Epithelial cell of esophagus (primary cell): ENCODE data around the gene EHMT2.

Experiments
- DNase-seq: peaks from one replicate; pipeline ENCODE4 v3.0.0; 2010; ENCODE audit warnings: low read depth
- H3K4me3 ChIP-seq: 2 replicates; pipeline ENCODE4 v1.5.1; 2011; ENCODE audit warnings: mild to moderate bottlenecking, low read length, control low read depth
- TF ChIP-seq, protein P1 (sequence below): IDR thresholded peaks from 2 replicates; pipeline ENCODE4 v1.5.1; 2011; ENCODE audit warnings: low read depth, mild to moderate bottlenecking, low read length, control low read depth, inconsistent platforms; ENCODE audit not compliant: insufficient read depth; ENCODE audit errors: missing control alignments

Gene EHMT2

DNA sequence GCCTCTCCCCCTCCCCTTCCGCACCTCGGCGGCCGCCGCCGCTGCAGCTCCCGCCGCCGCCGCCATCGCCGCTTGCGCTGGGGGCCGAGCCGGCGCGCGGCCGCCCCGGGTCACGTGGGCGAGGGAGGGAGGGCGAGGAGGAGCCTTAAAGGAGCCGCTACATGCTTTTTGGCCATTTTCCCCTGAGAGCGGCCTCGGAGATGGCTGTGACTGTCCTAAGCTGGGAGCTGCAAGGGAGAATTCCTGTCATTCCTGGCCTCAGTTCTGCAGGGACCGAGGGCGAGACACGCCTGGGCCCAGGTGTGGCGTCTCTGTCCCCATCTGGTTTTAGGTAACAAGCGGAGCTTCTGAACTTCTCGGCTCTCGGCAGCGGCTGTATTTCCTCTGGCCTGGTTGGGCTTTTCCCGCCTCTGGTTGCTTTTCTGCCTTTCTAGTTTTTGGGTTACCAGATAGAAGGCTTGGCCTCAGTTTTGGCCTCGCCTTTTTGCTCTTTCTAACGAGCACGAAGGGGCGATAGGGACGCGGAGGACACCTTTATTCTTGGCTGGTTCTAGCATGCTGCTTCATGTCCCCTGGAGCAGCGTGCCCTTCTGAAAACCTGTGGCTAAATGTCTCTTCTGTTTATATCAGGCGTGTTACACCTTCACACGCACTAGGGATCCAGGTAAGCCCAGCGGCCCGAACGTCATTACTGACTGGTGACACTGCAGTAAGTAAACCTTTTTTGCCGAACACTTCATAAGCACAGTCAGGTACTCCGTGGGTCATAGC, at the start of gene EHMT2:
TSS of gene EHMT2 (minus strand) at position 87 of the 771 bp plus-strand sequence. CDS start at position 66, 21 bp downstream.
- TF ChIP-seq, protein P1, sequence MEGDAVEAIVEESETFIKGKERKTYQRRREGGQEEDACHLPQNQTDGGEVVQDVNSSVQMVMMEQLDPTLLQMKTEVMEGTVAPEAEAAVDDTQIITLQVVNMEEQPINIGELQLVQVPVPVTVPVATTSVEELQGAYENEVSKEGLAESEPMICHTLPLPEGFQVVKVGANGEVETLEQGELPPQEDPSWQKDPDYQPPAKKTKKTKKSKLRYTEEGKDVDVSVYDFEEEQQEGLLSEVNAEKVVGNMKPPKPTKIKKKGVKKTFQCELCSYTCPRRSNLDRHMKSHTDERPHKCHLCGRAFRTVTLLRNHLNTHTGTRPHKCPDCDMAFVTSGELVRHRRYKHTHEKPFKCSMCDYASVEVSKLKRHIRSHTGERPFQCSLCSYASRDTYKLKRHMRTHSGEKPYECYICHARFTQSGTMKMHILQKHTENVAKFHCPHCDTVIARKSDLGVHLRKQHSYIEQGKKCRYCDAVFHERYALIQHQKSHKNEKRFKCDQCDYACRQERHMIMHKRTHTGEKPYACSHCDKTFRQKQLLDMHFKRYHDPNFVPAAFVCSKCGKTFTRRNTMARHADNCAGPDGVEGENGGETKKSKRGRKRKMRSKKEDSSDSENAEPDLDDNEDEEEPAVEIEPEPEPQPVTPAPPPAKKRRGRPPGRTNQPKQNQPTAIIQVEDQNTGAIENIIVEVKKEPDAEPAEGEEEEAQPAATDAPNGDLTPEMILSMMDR: no peak
- peak; percentile 85 for DNase-seq

DNA sequence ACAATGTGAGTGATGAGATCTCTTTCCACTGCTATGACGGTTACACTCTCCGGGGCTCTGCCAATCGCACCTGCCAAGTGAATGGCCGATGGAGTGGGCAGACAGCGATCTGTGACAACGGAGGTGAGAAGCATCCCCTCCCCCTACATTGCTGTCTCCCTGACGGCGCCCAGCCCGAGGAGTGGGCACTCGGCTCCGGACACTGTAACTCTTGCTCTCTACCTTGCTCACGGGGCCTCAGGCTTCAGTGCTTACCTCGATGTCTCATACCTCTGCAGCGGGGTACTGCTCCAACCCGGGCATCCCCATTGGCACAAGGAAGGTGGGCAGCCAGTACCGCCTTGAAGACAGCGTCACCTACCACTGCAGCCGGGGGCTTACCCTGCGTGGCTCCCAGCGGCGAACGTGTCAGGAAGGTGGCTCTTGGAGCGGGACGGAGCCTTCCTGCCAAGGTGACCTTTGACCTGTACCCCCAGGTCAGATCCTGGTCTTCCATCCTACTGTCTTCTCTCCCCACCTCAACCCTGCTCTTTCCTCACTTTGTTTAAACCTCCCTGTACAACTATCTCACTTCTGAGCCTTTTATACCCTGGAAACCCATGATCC, 49.7 kb upstream of the EHMT2 start:
- TF ChIP-seq, protein P1: no peak
- no peak for DNase-seq
- no peak overlapping the region for H3K4me3 ChIP-seq

More for the DNA sequence above, at the start of gene EHMT2:
- H3K4me3 ChIP-seq: peak within 1 kb of the TSS; percentile 90

DNA sequence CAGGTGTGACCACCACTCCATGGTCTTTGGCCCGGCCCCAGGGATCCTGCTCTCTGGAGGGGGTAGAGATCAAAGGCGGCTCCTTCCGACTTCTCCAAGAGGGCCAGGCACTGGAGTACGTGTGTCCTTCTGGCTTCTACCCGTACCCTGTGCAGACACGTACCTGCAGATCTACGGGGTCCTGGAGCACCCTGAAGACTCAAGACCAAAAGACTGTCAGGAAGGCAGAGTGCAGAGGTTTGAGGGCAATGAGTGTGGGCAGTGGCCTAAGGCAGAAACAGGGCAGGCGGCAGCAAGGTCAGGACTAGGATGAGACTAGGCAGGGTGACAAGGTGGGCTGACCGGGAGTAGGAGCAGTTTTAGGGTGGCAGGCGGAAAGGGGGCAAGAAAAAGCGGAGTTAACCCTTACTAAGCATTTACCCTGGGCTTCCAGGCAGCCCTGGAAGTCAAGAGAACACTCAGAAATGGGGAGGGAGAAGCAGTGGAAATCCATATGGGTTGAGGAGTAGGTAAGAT, 48.9 kb upstream of the EHMT2 start:
- H3K4me3 ChIP-seq: no peak overlapping the region
- DNase-seq: no peak
- TF ChIP-seq, protein P1: no peak

DNA sequence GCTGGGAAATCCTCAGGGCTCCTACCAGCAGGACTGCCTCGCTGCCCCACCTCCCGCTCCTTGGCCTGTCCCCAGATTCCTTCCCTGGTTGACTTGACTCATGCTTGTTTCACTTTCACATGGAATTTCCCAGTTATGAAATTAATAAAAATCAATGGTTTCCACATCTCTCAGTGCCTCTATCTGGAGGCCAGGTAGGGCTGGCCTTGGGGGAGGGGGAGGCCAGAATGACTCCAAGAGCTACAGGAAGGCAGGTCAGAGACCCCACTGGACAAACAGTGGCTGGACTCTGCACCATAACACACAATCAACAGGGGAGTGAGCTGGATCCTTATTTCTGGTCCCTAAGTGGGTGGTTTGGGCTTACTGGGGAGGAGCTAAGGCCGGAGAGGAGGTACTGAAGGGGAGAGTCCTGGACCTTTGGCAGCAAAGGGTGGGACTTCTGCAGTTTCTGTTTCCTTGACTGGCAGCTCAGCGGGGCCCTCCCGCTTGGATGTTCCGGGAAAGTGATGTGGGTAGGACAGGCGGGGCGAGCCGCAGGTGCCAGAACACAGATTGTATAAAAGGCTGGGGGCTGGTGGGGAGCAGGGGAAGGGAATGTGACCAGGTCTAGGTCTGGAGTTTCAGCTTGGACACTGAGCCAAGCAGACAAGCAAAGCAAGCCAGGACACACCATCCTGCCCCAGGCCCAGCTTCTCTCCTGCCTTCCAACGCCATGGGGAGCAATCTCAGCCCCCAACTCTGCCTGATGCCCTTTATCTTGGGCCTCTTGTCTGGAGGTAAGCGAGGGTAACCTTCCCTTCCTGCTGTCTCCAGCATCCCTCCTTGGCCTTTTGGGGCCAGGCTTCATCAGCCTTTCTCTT, 48.2 kb upstream of the EHMT2 start, which contains the start of gene CFB:
TSS of gene CFB (plus strand) at position 589 of the 863 bp plus-strand sequence. CDS start at position 716, 127 bp downstream.
- no peak within 1 kb of the TSS for H3K4me3 ChIP-seq
- TF ChIP-seq, protein P1: no peak
- peak; percentile 91 for DNase-seq

DNA sequence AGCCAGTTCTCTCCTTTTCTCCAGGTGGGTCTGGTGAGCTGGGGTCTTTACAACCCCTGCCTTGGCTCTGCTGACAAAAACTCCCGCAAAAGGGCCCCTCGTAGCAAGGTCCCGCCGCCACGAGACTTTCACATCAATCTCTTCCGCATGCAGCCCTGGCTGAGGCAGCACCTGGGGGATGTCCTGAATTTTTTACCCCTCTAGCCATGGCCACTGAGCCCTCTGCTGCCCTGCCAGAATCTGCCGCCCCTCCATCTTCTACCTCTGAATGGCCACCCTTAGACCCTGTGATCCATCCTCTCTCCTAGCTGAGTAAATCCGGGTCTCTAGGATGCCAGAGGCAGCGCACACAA, 47.6 kb upstream of the EHMT2 start:
- no peak for DNase-seq
- TF ChIP-seq, protein P1: no peak
- H3K4me3 ChIP-seq: no peak overlapping the region

DNA sequence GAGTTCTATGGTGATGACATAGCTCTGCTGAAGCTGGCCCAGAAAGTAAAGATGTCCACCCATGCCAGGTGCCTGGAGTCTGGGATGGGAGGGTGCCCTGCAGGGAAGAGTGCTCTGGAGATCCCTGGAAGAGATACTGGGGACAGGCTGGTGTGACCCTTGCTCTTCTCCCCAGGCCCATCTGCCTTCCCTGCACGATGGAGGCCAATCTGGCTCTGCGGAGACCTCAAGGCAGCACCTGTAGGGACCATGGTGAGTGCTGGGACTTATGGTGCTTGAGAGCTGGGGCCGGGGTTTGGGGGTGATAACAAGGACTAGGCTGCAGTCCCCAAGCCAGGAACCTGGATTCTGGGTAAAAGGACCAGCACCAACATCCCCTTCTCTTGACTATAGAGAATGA, 46.2 kb upstream of the EHMT2 start:
- TF ChIP-seq, protein P1: no peak
- H3K4me3 ChIP-seq: no peak overlapping the region

More for the DNA sequence above, 46.2 kb upstream of the EHMT2 start:
- no peak for DNase-seq
